GM21528 (cell line): Measurements from ENCODE around the gene WDFY4.

ENCODE experiments used
- ATAC-seq: cut with Tn5 transposase; IDR thresholded peaks from one replicate; pipeline ENCODE4 v1.9.1; 2021; ENCODE audit warnings: mild to moderate bottlenecking, moderate library complexity; ENCODE audit not compliant: unreplicated experiment, low FRiP score

WDFY4 gene

GRCh38 chr10:48957361-48958151 lies 272.9 kb downstream of the WDFY4 start:
- no peak for ATAC-seq

GRCh38 chr10:48958598-48959190 lies 274.0 kb downstream of the WDFY4 start:
- ATAC-seq, result no peak

DNA sequence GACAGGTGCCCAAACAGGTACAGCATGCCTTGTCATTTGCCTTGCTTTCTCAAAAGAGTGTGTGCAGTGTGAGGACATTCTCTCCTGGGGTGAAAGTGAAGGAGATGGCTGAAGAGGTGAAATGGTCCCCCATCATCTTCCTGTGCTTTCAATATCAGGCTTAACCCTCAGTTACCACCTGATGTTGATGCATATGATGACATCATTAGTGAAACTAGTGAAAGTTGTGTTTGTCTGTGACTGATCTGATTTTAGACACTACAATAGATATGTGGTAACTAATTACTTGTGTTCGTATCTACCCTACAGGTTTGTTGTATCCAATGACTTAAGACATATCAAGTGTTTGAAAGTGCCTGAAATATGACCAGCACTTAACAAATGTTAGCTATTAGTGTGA lies 279.4 kb downstream of the WDFY4 start:
- ATAC-seq, result no peak

DNA sequence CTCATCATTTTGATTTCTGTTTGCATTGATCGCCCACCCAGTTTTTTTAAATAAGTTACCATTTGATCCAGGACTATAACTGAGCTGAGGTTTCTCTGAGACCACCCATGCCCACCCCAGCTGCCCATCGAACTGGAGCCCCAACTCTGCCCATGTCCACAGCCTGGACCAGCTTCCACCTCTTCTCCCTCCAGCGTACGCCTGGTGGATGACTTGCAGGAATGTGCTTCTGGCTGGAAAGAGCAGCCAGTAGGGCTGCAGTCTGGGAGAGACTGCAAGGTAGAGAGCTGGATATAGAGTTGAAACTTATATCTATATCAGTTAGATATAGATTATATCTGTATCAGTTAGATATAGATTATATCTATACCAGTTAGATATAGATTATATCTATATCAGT lies 280.8 kb downstream of the WDFY4 start:
- no peak for ATAC-seq

GRCh38 chr10:48968036-48968435 lies 283.4 kb downstream of the WDFY4 start:
- no peak for ATAC-seq

GRCh38 chr10:48970046-48970445 lies 285.4 kb downstream of the WDFY4 start:
- no peak for ATAC-seq

DNA sequence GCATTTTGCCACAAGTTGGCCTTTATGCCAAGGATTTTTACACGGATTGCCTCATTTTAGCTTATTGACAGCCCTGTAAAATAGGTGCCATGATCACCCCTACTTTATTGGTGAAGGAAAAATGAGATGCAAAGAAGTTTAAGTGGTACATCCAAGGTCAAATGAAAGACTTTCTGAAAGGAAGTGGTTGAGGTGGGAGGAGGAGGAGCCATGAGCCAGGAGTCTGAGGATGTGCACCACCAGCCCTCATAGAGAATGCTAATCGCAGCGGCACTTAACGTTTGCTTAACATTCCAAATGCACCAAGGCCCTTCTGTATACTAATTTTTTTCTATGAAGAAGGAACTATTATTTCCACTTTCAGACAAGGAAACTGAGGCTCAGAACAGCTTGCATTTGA lies 286.0 kb downstream of the WDFY4 start:
- ATAC-seq, result no peak

DNA sequence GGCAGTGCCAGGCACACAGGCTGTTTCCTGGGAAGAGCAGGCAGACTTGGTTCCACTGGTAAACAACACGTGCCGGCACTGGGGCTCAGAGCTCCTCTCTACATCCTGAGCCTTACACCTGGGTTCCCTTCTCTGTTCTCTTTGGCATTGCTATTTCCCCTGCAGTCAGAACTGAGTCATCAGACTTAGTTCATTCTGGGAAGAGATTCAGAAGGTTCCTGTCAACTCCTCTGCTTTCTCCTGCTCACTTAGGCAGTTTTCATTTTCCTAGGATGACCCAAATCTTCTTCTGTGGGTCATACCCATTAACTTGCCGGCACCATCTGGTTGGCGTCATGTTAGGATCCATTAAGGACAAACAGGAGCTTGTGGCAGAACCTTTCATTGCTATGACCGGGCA lies 288.4 kb downstream of the WDFY4 start:
- ATAC-seq, result no peak

- ATAC-seq, result no peak
These were observed 290.0 kb downstream of the WDFY4 start for GRCh38 chr10:48974510-48975156.

- no peak for ATAC-seq
These were observed 291.5 kb downstream of the WDFY4 start for GRCh38 chr10:48976196-48976595.

DNA sequence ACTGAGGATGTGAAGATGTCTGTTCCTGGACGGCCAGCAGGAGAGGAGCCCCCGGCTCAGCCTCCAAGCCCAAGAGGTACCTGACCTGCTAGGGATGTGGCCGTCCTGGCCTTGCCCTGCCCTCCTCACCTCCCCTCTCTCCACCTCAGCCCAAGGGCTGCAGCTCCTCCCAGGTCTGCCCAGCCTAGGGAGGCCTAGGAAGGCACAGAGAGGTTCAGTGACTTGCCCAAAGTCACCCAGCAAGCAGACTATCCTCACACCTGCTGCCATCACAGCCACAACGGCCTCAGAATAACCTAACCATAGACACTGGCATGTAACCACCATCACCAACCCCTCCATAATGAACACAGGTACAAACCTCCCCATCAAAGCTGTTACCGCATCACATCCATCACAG lies 293.6 kb downstream of the WDFY4 start:
- ATAC-seq, result no peak

GRCh38 chr10:48981310-48981907 lies 296.7 kb downstream of the WDFY4 start:
- no peak for ATAC-seq

DNA sequence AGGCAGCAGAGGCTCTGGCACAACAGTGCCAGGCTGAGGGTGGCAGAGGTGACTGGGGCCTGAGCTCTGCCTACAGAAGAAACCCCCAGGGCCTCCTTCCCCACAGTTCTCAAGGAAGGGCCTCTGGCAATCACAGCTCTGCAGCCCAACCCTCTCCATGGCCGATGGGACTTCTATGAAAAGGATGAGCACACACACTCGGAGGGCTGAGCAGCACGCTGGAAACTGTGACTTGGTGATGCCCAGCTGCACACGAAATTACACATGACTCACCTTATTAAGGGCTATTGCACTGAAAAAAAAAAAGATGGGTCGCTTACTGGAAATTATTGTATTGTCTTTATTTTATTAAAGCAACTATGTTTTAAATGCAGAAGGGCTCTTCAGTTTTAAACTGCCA lies 297.9 kb downstream of the WDFY4 start:
- ATAC-seq, result no peak

- no peak for ATAC-seq
These were observed 299.1 kb downstream of the WDFY4 start for GRCh38 chr10:48983648-48984351.

DNA sequence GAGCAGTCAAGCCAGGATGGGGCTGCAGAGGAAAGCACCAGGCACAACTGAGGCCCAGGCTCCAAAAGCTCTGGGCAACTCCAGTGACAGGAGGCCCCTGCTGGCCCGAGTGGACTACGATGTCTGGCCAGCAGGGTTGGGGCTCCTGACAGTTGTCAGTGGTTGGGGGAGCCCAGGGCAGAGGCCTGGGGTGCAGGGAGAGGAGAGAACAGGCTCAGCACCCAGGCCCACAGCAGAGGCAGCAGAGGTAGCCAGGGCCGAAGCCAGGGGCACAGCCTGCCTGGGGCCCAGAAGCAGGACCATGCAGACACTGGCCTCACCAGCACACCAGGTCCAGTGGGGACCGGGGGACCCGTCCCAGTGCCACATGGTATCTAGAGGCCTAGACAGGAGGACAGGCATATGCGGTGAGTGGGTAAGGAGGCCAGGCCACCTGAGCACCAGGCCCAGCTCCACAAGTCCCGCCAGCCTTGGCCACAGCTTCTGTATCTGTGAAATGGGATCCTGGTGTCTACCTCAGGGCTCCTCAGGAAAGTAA lies 301.0 kb downstream of the WDFY4 start:
- no peak for ATAC-seq

DNA sequence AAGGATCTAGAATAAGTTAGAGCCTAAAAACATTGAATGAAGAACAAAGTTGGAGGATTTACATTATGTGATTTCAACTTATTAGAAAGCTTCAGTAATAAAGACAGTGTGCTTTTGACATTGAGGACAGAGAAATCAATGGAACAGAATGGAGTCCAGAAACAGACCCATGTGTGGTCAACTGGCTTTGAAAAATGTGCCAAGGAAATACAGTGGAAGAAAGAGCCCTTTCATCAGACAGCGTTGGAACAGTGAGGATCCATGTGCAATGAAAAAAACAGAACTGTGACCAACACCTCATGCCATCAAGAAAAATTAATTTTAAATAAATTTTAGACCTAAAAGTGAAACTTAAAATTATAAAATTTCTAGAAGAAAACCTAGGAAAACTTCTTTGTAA lies 305.6 kb downstream of the WDFY4 start:
- ATAC-seq, result no peak

GRCh38 chr10:48993627-48994026 lies 309.0 kb downstream of the WDFY4 start:
- no peak for ATAC-seq

GRCh38 chr10:48996329-48996728 lies 311.7 kb downstream of the WDFY4 start:
- ATAC-seq, result no peak

GRCh38 chr10:48999346-48999745 lies 314.7 kb downstream of the WDFY4 start:
- ATAC-seq, result no peak
